Tibial nerve (tissue), 4 donors: ENCODE measurements around the gene UGT1A3. TPM values are rescaled to one million over a fixed set of nuclear protein-coding genes. Genes with fewer than 3 reads are reported as not detected.

Source experiments
- DNase-seq, 2 donors: peaks; one replicate each; pipeline ENCODE4 v3.0.0-alpha.2; 2019; ENCODE audit warnings: low spot score in 2 of 2
- H3K27ac ChIP-seq, 4 donors: fragments of 200-600 bp; sonication (generic) in 3 of 4; one replicate each; pipeline ENCODE4 v1.5.1; 2017 to 2019; ENCODE audit warnings: mild to moderate bottlenecking in 1 of 4
- H3K27me3 ChIP-seq, 2 donors: fragments of 200-600 bp; sonication (generic) in 1 of 2; one replicate each; pipeline versions ENCODE4 v1.5.1 to v1.6.0; 2017 to 2019
- H3K36me3 ChIP-seq, 3 donors: fragments of 200-600 bp; sonication (generic); one replicate each; pipeline ENCODE4 v1.5.1; 2018 to 2019
- H3K4me1 ChIP-seq, 4 donors: fragments of 200-600 bp; sonication (generic) in 3 of 4; one replicate each; pipeline ENCODE4 v1.5.1; 2017 to 2019
- H3K4me3 ChIP-seq, 4 donors: fragments of 200-600 bp; sonication (generic) in 3 of 4; one replicate each; pipeline ENCODE4 v1.5.1; 2017 to 2019; ENCODE audit warnings: mild to moderate bottlenecking in 1 of 4, moderate library complexity in 1 of 4
- H3K9me3 ChIP-seq, 4 donors: fragments of 200-600 bp; sonication (generic) in 3 of 4; one replicate each; pipeline ENCODE4 v1.5.1; 2017 to 2019
- CTCF ChIP-seq, 5 experiments: fragments of 200-600 bp in 3 of 5; fragments of 450-650 bp in 2 of 5; sonication (generic) in 3 of 5; IDR thresholded peaks; one replicate each; pipeline ENCODE4 v1.5.1; 2016 to 2019; ENCODE audit warnings: antibody characterized with exemption in 5 of 5, mild to moderate bottlenecking in 3 of 5, moderate library complexity in 2 of 5
- EP300 ChIP-seq, 2 donors: sonication (generic); formaldehyde crosslinking; IDR thresholded peaks; one replicate each; pipeline ENCODE4 v1.6.1; 2017; ENCODE audit warnings: antibody characterized with exemption in 2 of 2, mild to moderate bottlenecking in 1 of 2
- POLR2A ChIP-seq, 2 donors: fragments of 450-650 bp; IDR thresholded peaks; one replicate each; pipeline ENCODE4 v1.6.1; 2017; ENCODE audit warnings: antibody characterized with exemption in 2 of 2, mild to moderate bottlenecking in 2 of 2, moderate library complexity in 2 of 2
- WGBS, 2 donors: methylation state at CpG; one replicate each; pipeline ENCODE4 v1.1.5; 2018; 5-methylcytosine and 5-hydroxymethylcytosine counted together
- total RNA-seq, 4 donors: library from RNA; depleted of rRNA; stranded (reverse); fragments of >200 nt; gene quantifications; one replicate each; pipeline ENCODE4 v1.1.0, GENCODE V29; 2016

UGT1A3 gene
- total RNA-seq, 4 donors from 2014 or later, result not detected

DNA sequence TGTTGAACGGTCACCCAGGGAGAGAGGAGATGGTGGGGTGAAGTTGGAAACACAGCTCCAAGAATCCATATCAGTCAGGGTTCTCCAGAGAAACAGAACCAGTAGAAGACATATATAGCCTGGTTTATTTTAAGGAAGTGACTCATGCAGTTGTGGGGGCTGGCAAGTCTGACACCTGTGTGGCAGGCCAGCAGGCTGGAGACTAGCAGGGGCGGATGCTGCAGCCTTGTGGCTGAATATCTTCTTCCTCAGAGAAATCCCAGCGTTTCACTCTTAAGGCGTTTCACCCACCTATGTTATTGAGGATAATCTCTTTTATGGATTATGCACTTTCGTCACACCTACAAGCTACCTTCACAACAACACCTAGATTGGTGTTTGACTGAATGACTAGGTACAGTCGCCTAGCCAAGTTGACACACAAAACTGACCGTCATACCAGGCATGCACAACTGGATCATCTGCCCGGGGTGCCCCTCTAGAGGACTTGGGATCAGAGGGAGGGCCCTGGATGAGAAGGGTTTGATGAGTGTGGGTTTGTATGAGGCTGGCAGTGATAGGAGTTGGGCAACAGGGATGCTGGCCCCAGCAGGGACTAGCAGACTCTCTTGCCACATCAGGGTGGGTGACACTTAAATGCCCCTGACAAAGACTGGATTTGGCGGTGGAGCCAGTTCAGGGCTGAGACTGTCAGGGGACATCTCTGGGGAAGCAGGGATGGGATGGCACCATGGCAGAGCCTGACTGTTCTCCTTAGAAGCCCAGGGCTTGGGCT lies 72.7 kb downstream of the UGT1A3 start:
- H3K4me1 ChIP-seq, result no peaks in the 10 kb centered on the region
- H3K36me3 ChIP-seq, result no peaks in the 10 kb centered on the region
- WGBS, 2 donors, result 75 to 79% methylated on average over 9 of the region's 9 CpGs
- H3K9me3 ChIP-seq, result no peaks in the 10 kb centered on the region
- no peak for TF ChIP-seq CTCF (IDR thresholded peaks at IDR 0.05)
- no peak for TF ChIP-seq EP300 (IDR thresholded peaks at IDR 0.05)
- no peak for TF ChIP-seq POLR2A (IDR thresholded peaks at IDR 0.05)
- no peak overlapping the region for H3K4me3 ChIP-seq
- DNase-seq, result no peak
- H3K27me3 ChIP-seq, result no peaks in the 10 kb centered on the region
- H3K27ac ChIP-seq, result no peak overlapping the region

GRCh38 chr2:233802132-233802815 lies 73.4 kb downstream of the UGT1A3 start:
- TF ChIP-seq CTCF (IDR thresholded peaks at IDR 0.05) (no peak), EP300 (IDR thresholded peaks at IDR 0.05) (no peak), POLR2A (IDR thresholded peaks at IDR 0.05) (no peak)

DNA sequence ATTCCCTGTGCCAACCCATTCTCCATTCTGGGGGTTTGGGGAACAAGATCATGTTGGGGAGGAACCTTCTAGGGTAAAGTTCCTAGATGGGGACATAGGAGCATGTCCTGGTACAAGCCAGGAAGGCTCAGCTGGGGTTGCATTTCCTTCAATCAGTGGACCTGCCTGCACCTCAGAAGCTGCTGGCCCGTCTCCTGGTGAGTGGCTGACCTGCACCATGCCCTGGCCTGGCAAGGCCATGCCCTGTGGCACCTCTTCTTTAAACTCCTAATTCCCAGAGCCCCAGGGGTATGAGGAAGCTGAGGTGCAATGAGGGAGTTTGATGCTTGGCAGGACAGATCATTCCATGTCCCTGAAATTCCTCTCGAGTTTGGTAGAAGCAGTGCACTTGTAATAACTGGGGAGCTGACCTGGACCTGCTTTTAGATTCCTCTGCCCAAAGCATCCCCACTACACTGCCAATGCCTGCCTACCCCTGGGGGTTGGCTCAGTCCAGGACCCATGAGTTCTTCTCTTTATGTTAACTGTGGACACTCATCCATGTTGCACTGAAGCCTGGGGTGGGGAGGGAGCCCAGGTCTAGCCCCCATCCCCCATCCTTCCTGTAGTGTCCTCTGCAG lies 74.6 kb downstream of the UGT1A3 start:
- H3K9me3 ChIP-seq, result no peaks in the 10 kb centered on the region
- H3K4me3 ChIP-seq, result no peak overlapping the region
- H3K27me3 ChIP-seq, result no peaks in the 10 kb centered on the region
- H3K27ac ChIP-seq, result no peak overlapping the region
- WGBS, 2 donors, result 73 to 82% methylated on average over 2 of the region's 2 CpGs
- no peaks in the 10 kb centered on the region for H3K4me1 ChIP-seq
- DNase-seq, result no peak
- H3K36me3 ChIP-seq, result no peaks in the 10 kb centered on the region
- TF ChIP-seq CTCF (IDR thresholded peaks at IDR 0.05) (no peak), POLR2A (IDR thresholded peaks at IDR 0.05) (no peak), EP300 (IDR thresholded peaks at IDR 0.05) (no peak)

More at GRCh38 chr2:233802132-233802815, 73.4 kb downstream of the UGT1A3 start:
- Histone ChIP-seq H3K36me3 (no peaks in the 10 kb centered on the region), H3K27me3 (no peaks in the 10 kb centered on the region), H3K4me1 (no peaks in the 10 kb centered on the region), H3K27ac (no peak overlapping the region), H3K9me3 (no peaks in the 10 kb centered on the region), H3K4me3 (no peak overlapping the region)
- WGBS, 2 donors, result 68 to 78% methylated on average over 3 of the region's 3 CpGs
- DNase-seq, result no peak

DNA sequence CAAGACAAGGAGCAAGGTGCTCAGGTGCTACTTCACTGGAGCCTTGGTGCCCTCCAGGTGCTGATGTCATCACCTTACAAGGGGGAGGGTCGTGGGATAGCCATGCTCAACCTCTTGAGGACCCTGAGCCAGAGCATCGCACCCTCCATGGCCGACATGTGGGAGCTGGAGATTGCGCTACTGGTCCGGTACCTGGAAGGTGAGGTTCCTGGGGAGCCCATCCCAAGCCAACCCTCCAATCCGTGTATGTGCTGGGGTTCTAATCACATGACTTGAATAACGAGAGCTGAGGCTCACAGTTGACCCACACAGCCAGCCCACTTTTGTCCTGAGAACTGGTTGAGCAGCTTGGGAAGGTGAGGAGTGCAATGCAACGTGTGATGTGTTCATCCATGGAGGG lies 75.2 kb downstream of the UGT1A3 start:
- H3K27ac ChIP-seq, result no peak overlapping the region
- no peak for DNase-seq
- no peaks in the 10 kb centered on the region for H3K4me1 ChIP-seq
- 68% methylated on average over 8 of the region's 8 CpGs for WGBS, 2 donors
- no peaks in the 10 kb centered on the region for H3K36me3 ChIP-seq
- no peak for TF ChIP-seq CTCF (IDR thresholded peaks at IDR 0.05)
- TF ChIP-seq EP300 (IDR thresholded peaks at IDR 0.05), result no peak
- TF ChIP-seq POLR2A (IDR thresholded peaks at IDR 0.05), result no peak
- H3K27me3 ChIP-seq, result no peaks in the 10 kb centered on the region
- no peaks in the 10 kb centered on the region for H3K9me3 ChIP-seq
- no peak overlapping the region for H3K4me3 ChIP-seq
